H1 (cell line): ENCODE measurements around the gene TPM2. TPM values are rescaled to one million over a fixed set of nuclear protein-coding genes. Genes with fewer than 3 reads are reported as not detected.

ENCODE experiments used
- CTCF ChIA-PET: fragments of 300-600 bp; sonication (Branson Sonifier 250); formaldehyde crosslinking; loops from one replicate; lab custom pipeline; 2021; ENCODE audit not compliant: partially characterized antibody; lab: Charles Lee
- POLR2A ChIA-PET: fragments of 300-600 bp; sonication (Branson Sonifier 250); formaldehyde crosslinking; loops from one replicate; lab custom pipeline; 2021; ENCODE audit warnings: inconsistent platforms; ENCODE audit not compliant: partially characterized antibody; lab: Charles Lee
- DNase-seq, 2 experiments: peaks; one replicate each; pipeline versions ENCODE4 v3.0.0 to v3.0.0-alpha.2; 2010 to 2022; ENCODE audit warnings: low spot score in 2 of 2, low read depth in 1 of 2, mixed read lengths in 1 of 2
- FAIRE-seq: peaks from 2 replicates; lab custom pipeline; 2011; peaks lifted over from hg19 to GRCh38; lab: Jason Lieb, UNC
- H2AFZ ChIP-seq: 2 replicates; pipeline ENCODE4 v1.8.1; 2012; ENCODE audit warnings: low read length, inconsistent platforms
- H2AK5ac ChIP-seq: 2 replicates; pipeline ENCODE4 v1.6.1; 2013; ENCODE audit warnings: low read depth, low read length
- H2BK120ac ChIP-seq: replicated peaks from 2 replicates; pipeline ENCODE3; 2013; ENCODE audit warnings: low read depth, low read length, inconsistent platforms
- H2BK12ac ChIP-seq: 2 replicates; pipeline ENCODE4 v1.6.1; 2013; ENCODE audit warnings: low read depth, low read length
- H2BK15ac ChIP-seq: 2 replicates; pipeline ENCODE4 v1.6.1; 2013; ENCODE audit warnings: low read length
- H2BK20ac ChIP-seq: 2 replicates; pipeline ENCODE4 v1.6.1; 2013; ENCODE audit warnings: low read length
- H2BK5ac ChIP-seq: 2 replicates; pipeline ENCODE4 v1.6.1; 2013; ENCODE audit warnings: low read depth, low read length
- H3K14ac ChIP-seq: 2 replicates; pipeline ENCODE4 v1.6.1; 2013; ENCODE audit warnings: inconsistent platforms; ENCODE audit not compliant: insufficient read length
- H3K18ac ChIP-seq: 2 replicates; pipeline ENCODE4 v1.6.1; 2013; ENCODE audit warnings: low read length; ENCODE audit errors: extremely low read depth
- H3K23ac ChIP-seq: 2 replicates; pipeline ENCODE4 v1.6.1; 2013; ENCODE audit warnings: inconsistent platforms; ENCODE audit not compliant: insufficient read length
- H3K23me2 ChIP-seq: 2 replicates; pipeline ENCODE4 v1.6.1; 2013; ENCODE audit warnings: low read depth, low read length
- H3K27ac ChIP-seq: 2 replicates; pipeline ENCODE4 v1.6.1; 2011; ENCODE audit warnings: low read depth, low read length, inconsistent platforms
- H3K27me3 ChIP-seq, 4 experiments: replicated peaks in 1 of 4; 1 replicate in 1 of 4; 2 replicates in 3 of 4; pipeline versions ENCODE4 v1.6.1 to v1.8.1; 2011 to 2013; ENCODE audit warnings: low read length in 3 of 4, mild to moderate bottlenecking in 3 of 4, inconsistent platforms in 2 of 4, mixed read lengths in 2 of 4, moderate library complexity in 1 of 4; ENCODE audit not compliant: control insufficient read depth in 3 of 4, insufficient read depth in 3 of 4; ENCODE audit errors: extremely low read depth in 1 of 4
- H3K36me3 ChIP-seq, 4 experiments: 2 replicates each; pipeline versions ENCODE4 v1.6.1 to v1.8.1; 2011 to 2013; ENCODE audit warnings: mild to moderate bottlenecking in 4 of 4, low read length in 3 of 4, moderate library complexity in 2 of 4, control low read depth in 1 of 4, inconsistent platforms in 1 of 4; ENCODE audit not compliant: insufficient read depth in 4 of 4, control insufficient read depth in 2 of 4
- H3K4ac ChIP-seq: replicated peaks from 2 replicates; pipeline ENCODE3; 2013; ENCODE audit warnings: low read length, low read depth, mixed read lengths, inconsistent platforms; ENCODE audit not compliant: insufficient read length
- H3K4me1 ChIP-seq, 4 experiments: replicated peaks in 1 of 4; 1 replicate in 1 of 4; 2 replicates in 3 of 4; pipeline versions ENCODE4 v1.6.1 to v1.8.1; 2011 to 2013; ENCODE audit warnings: low read length in 3 of 4, inconsistent platforms in 2 of 4, mixed read lengths in 1 of 4; ENCODE audit not compliant: insufficient read depth in 4 of 4, control insufficient read depth in 3 of 4
- H3K4me2 ChIP-seq, 2 experiments: 2 replicates each; pipeline versions ENCODE4 v1.6.1 to v1.8.1; 2011 to 2013; ENCODE audit warnings: low read depth in 2 of 2, low read length in 2 of 2, control low read depth in 1 of 2, inconsistent platforms in 1 of 2, mild to moderate bottlenecking in 1 of 2; ENCODE audit not compliant: insufficient read depth in 1 of 2
- H3K4me3 ChIP-seq, 4 experiments: fragments of 200-600, 300-600 bp in 1 of 4; sonication (generic), shearing (Covaris generic), sonication (Bioruptor Twin) in 1 of 4; 2 replicates each; pipeline versions ENCODE4 v1.5.1 to v1.8.1; 2011 to 2016; ENCODE audit warnings: low read length in 4 of 4, low read depth in 3 of 4, control low read depth in 2 of 4, inconsistent platforms in 2 of 4, mild to moderate bottlenecking in 2 of 4, mixed read lengths in 1 of 4, moderate library complexity in 1 of 4; ENCODE audit not compliant: insufficient read depth in 2 of 4; ENCODE audit errors: extremely low read depth in 1 of 4
- H3K56ac ChIP-seq: replicated peaks from 2 replicates; pipeline ENCODE3; 2013; ENCODE audit warnings: low read depth, mild to moderate bottlenecking, mixed read lengths, low read length, inconsistent platforms; ENCODE audit not compliant: insufficient read length
- H3K79me1 ChIP-seq: 2 replicates; pipeline ENCODE4 v1.6.1; 2013; ENCODE audit warnings: low read depth, low read length, control low read depth
- H3K79me2 ChIP-seq, 2 experiments: 2 replicates each; pipeline versions ENCODE4 v1.6.1 to v1.8.1; 2012 to 2013; ENCODE audit warnings: low read length in 2 of 2, mild to moderate bottlenecking in 2 of 2, inconsistent platforms in 1 of 2; ENCODE audit not compliant: insufficient read depth in 2 of 2, control insufficient read depth in 1 of 2
- H3K9ac ChIP-seq, 4 experiments: replicated peaks in 1 of 4; 1 replicate in 1 of 4; 2 replicates in 3 of 4; pipeline versions ENCODE4 v1.6.1 to v1.8.1; 2011 to 2013; ENCODE audit warnings: low read depth in 3 of 4, low read length in 3 of 4, control low read depth in 2 of 4, mild to moderate bottlenecking in 2 of 4, moderate library complexity in 2 of 4, inconsistent platforms in 1 of 4; ENCODE audit errors: extremely low read depth in 1 of 4
- H3K9me3 ChIP-seq, 2 experiments: 2 replicates each; pipeline versions ENCODE4 v1.6.1 to v1.8.1; 2012 to 2013; ENCODE audit warnings: mild to moderate bottlenecking in 2 of 2, moderate library complexity in 2 of 2, control low read depth in 1 of 2, inconsistent platforms in 1 of 2, low read depth in 1 of 2, low read length in 1 of 2, mixed read lengths in 1 of 2; ENCODE audit not compliant: insufficient read depth in 2 of 2
- H4K20me1 ChIP-seq, 2 experiments: replicated peaks in 1 of 2; 2 replicates each; pipeline versions ENCODE3 to v1.8.1; 2011 to 2013; ENCODE audit warnings: inconsistent platforms in 2 of 2, low read length in 2 of 2, mild to moderate bottlenecking in 1 of 2; ENCODE audit not compliant: insufficient read depth in 2 of 2, control insufficient read depth in 1 of 2
- H4K5ac ChIP-seq: 2 replicates; pipeline ENCODE4 v1.6.1; 2013; ENCODE audit warnings: low read length, low read depth, mixed read lengths, inconsistent platforms; ENCODE audit not compliant: insufficient read length
- H4K8ac ChIP-seq: 2 replicates; pipeline ENCODE4 v1.8.0; 2013; ENCODE audit warnings: mild to moderate bottlenecking, moderate library complexity, low read length, inconsistent platforms; ENCODE audit not compliant: insufficient read depth; ENCODE audit errors: extremely low read depth
- H4K91ac ChIP-seq: replicated peaks from 2 replicates; pipeline ENCODE3; 2013; ENCODE audit warnings: low read length, mixed read lengths, inconsistent platforms; ENCODE audit not compliant: insufficient read length
- CEBPB ChIP-seq: IDR thresholded peaks from 2 replicates; pipeline ENCODE4 v1.6.1; 2012; ENCODE audit warnings: low read depth, low read length
- EZH2 ChIP-seq: fragments of 200-600 bp; sonication (generic); IDR thresholded peaks from 2 replicates; pipeline ENCODE4 v1.7.1; 2012; ENCODE audit warnings: low read depth, mild to moderate bottlenecking, moderate library complexity, low read length, inconsistent platforms; ENCODE audit not compliant: severe bottlenecking
- JUN ChIP-seq: IDR thresholded peaks from 2 replicates; pipeline ENCODE4 v1.6.1; 2011; ENCODE audit warnings: low read depth, mild to moderate bottlenecking, improper control_type of control experiment, low read length
- KDM1A ChIP-seq: fragments of 200-600, 300-600 bp; sonication (generic); IDR thresholded peaks from 2 replicates; pipeline ENCODE4 v1.7.1; 2016; ENCODE audit warnings: mild to moderate bottlenecking, low read length, borderline replicate concordance
- KDM4A ChIP-seq: IDR thresholded peaks from one replicate; pipeline ENCODE4 v1.7.1; 2012; ENCODE audit warnings: low read depth, mild to moderate bottlenecking, moderate library complexity, low read length, inconsistent platforms; ENCODE audit not compliant: severe bottlenecking
- KDM5A ChIP-seq: fragments of 200-600 bp; IDR thresholded peaks from 2 replicates; pipeline ENCODE4 v1.7.1; 2012; ENCODE audit warnings: mild to moderate bottlenecking, low read length, inconsistent platforms, mixed read lengths
- POU5F1 ChIP-seq: IDR thresholded peaks from 2 replicates; pipeline ENCODE4 v1.6.1; 2011; ENCODE audit warnings: low read depth, mild to moderate bottlenecking, low read length, moderate library complexity
- SIN3A ChIP-seq, 2 experiments: IDR thresholded peaks in 1 of 2; conservative IDR thresholded peaks in 1 of 2; 2 replicates each; pipeline ENCODE4 v1.6.1; 2011 to 2012; ENCODE audit warnings: low read length in 2 of 2, improper control_type of control experiment in 1 of 2, low read depth in 1 of 2, mild to moderate bottlenecking in 1 of 2
- TAF7 ChIP-seq: optimal IDR thresholded peaks from 2 replicates; pipeline ENCODE3; 2011; ENCODE audit warnings: low read depth, mild to moderate bottlenecking, inconsistent platforms, low read length, moderate library complexity, borderline replicate concordance
- TCF12 ChIP-seq: IDR thresholded peaks from 2 replicates; pipeline ENCODE4 v1.6.1; 2011; ENCODE audit warnings: low read depth, mild to moderate bottlenecking, low read length
- TEAD4 ChIP-seq: IDR thresholded peaks from 2 replicates; pipeline ENCODE4 v1.6.1; 2012; ENCODE audit warnings: low read depth, low read length, inconsistent platforms, mixed read lengths
- WGBS, 2 experiments: shearing (Covaris generic) in 1 of 2; methylation state at CpG; one replicate each; pipeline versions ENCODE4 v1.1.6 to v1.1.7; 2013 to 2015; ENCODE audit warnings: low lambda C conversion rate in 2 of 2, mixed read lengths in 2 of 2, inconsistent platforms in 1 of 2, low coverage in 1 of 2, missing lambda C conversion rate in 1 of 2; ENCODE audit not compliant: insufficient replicate concordance in 2 of 2, insufficient coverage in 1 of 2, insufficient read length in 1 of 2; ENCODE audit errors: extremely low coverage in 1 of 2, missing lambda C conversion rate in 1 of 2; 5-methylcytosine and 5-hydroxymethylcytosine counted together
- polyA plus RNA-seq, 7 experiments: library from polyadenylated mRNA; depleted of rRNA in 3 of 7; stranded (reverse) in 5 of 7; unstranded in 2 of 7; fragments of >200 nt in 5 of 7; fragments of 200-250 nt in 2 of 7; gene quantifications; 1 replicate in 5 of 7; 2 replicates in 1 of 7; 4 replicates in 1 of 7; pipeline versions ENCODE4 v1.2.1 to v1.2.3, GENCODE V29; 2011 to 2013; ENCODE audit warnings: missing spikeins in 2 of 7, mixed read lengths in 2 of 7
- total RNA-seq: library from RNA; stranded (reverse); fragmentation: NEBNext Ultra II Directional; extraction: Animal tissue kit (Norgen Biotek cat#: 25700); gene quantifications from 2 replicates; pipeline ENCODE4 v1.2.1, GENCODE V29; 2021

The TPM2 gene
- total and polyA plus RNA-seq, 2 of the 8 experiments (the other 6 are each of a cell fraction or from before 2014, with no cell fraction given): 62.5 to 181 TPM

GRCh38 chr9:35703906-35704672, 14.4 kb upstream of the TPM2 start:
- Histone ChIP-seq H2BK15ac (no peak overlapping the region), H3K36me3 (peaks cover 47 to 89% (median 82%) of the 10 kb centered on the region in 4 experiments)
- CTCF ChIA-PET: interaction anchor here (0.6 to 13.1 kb wide), 7 partner anchors 10 to 92 kb away, joined by 3 to 199 read pairs (median 4); partner anchors contain the start of genes ARHGEF39 and TPM2
- no peak for TF ChIP-seq TEAD4
- TF ChIP-seq KDM4A: no peak
- TF ChIP-seq TAF7: no peak
- no peak for TF ChIP-seq POU5F1
- TF ChIP-seq SIN3A (conservative IDR thresholded peaks at IDR 0.05 in 1 of 2, IDR thresholded peaks at IDR 0.05 in 1 of 2; ENCODE audit: low read depth in 1 of 2, low read length in 2 of 2): no peak
- TF ChIP-seq EZH2: no peak
- TF ChIP-seq CEBPB: no peak
- TF ChIP-seq JUN: no peak
- no peak for TF ChIP-seq KDM1A
- no peak for TF ChIP-seq KDM5A
- no peak for TF ChIP-seq TCF12

More at GRCh38 chr9:35703906-35704672, 14.4 kb upstream of the TPM2 start:
- no peak overlapping the region for H4K8ac ChIP-seq
- no peak overlapping the region for H3K14ac ChIP-seq
- H3K27ac ChIP-seq: no peak overlapping the region
- H3K4me2 ChIP-seq: no peak overlapping the region
- H2BK5ac ChIP-seq: no peak overlapping the region
- H3K79me1 ChIP-seq: no peaks in the 10 kb centered on the region
- no peaks in the 10 kb centered on the region for H3K27me3 ChIP-seq
- WGBS, 2 experiments: 96% methylated on average over 25 of the region's 26 CpGs; no CpG with 5 or more reads in 1 of the 2 experiments
- no peaks in the 10 kb centered on the region for H3K23me2 ChIP-seq
- H2AK5ac ChIP-seq: no peak overlapping the region
- no peak overlapping the region for H3K23ac ChIP-seq
- no peak overlapping the region for H3K56ac ChIP-seq
- DNase-seq: no peak
- no peaks in the 10 kb centered on the region for H3K79me2 ChIP-seq
- no peak for FAIRE-seq
- no peaks in the 10 kb centered on the region for H3K9me3 ChIP-seq
- no peak overlapping the region for H4K91ac ChIP-seq
- no peak overlapping the region; a peak in 1 of 7 replicates for H3K9ac ChIP-seq
- H3K18ac ChIP-seq: no peak overlapping the region
- H4K5ac ChIP-seq: no peak overlapping the region
- H3K4me1 ChIP-seq: no peaks in the 10 kb centered on the region
- H2BK20ac ChIP-seq: no peak overlapping the region
- H3K4me3 ChIP-seq: no peak overlapping the region
- no peak overlapping the region for H2BK120ac ChIP-seq
- no peak overlapping the region for H3K4ac ChIP-seq
- no peak overlapping the region for H2BK12ac ChIP-seq
- peaks cover 0 to 9% of the 10 kb centered on the region in 2 experiments for H4K20me1 ChIP-seq
- POLR2A ChIA-PET: interaction anchor here (1.2 to 4.8 kb wide), 4 partner anchors 8 to 23 kb away, joined by 4 to 19 read pairs (median 12); partner anchors contain the start of gene TPM2
- no peak overlapping the region for H2AFZ ChIP-seq
